Cardiac ventricle fibroblast (primary cell): ENCODE data around the gene FRG1. TPM values are rescaled to one million over a fixed set of nuclear protein-coding genes. Genes with fewer than 3 reads are reported as not detected.

Source experiments
- total RNA-seq: library from RNA; depleted of rRNA; stranded (reverse); fragments of >200 nt; gene quantifications from 2 replicates; pipeline ENCODE4 v1.2.3, GENCODE V29; 2015

The FRG1 gene
- total RNA-seq, result 39.6 and 46.7 TPM in 2 replicates

GRCh38 chr4:189940178-189941004 is at the start of gene FRG1:
Gene FRG1 (plus strand): TSS chr4:189940872. CDS start chr4:189941010, 138 bp downstream.

Other genes starting within 250 kb of the FRG1 start
- not detected in 2 replicates for gene FRG2, start 86.4 kb downstream of the FRG1 start, total RNA-seq
- gene DBET, start 123.6 kb downstream of the FRG1 start, total RNA-seq, result not detected in 2 replicates
- gene DUX4, start 232.9 kb downstream of the FRG1 start, total RNA-seq, result not detected in 2 replicates